H9 (cell line): ENCODE measurements around the gene SLC1A4. TPM values are rescaled to one million over a fixed set of nuclear protein-coding genes. Genes with fewer than 3 reads are reported as not detected.

ENCODE experiments used
- DNase-seq: peaks from one replicate; pipeline ENCODE4 v3.0.0-alpha.2; 2017
- H2AFZ ChIP-seq: one replicate; pipeline ENCODE4 v1.6.1; 2013; ENCODE audit warnings: mild to moderate bottlenecking, low read length, control low read depth, moderate library complexity
- H2AK5ac ChIP-seq: 2 replicates; pipeline ENCODE4 v1.6.1; 2013; ENCODE audit warnings: low read length, control low read depth, mixed read lengths; ENCODE audit not compliant: insufficient read length
- H2BK120ac ChIP-seq: one replicate; pipeline ENCODE4 v1.6.1; 2013; ENCODE audit warnings: low read depth, mild to moderate bottlenecking, low read length, control low read depth, inconsistent platforms; ENCODE audit not compliant: poor library complexity, severe bottlenecking
- H2BK12ac ChIP-seq: 2 replicates; pipeline ENCODE4 v1.6.1; 2013; ENCODE audit warnings: low read length, control low read depth, mixed read lengths, low read depth; ENCODE audit not compliant: insufficient read length
- H2BK15ac ChIP-seq: 2 replicates; pipeline ENCODE4 v1.6.1; 2013; ENCODE audit warnings: low read depth, low read length, control low read depth
- H2BK20ac ChIP-seq: one replicate; pipeline ENCODE4 v1.6.1; 2013; ENCODE audit warnings: low read depth, mild to moderate bottlenecking, low read length, control low read depth, inconsistent platforms; ENCODE audit not compliant: poor library complexity, severe bottlenecking
- H2BK5ac ChIP-seq: 2 replicates; pipeline ENCODE4 v1.6.1; 2013; ENCODE audit warnings: low read length, control low read depth, mixed read lengths; ENCODE audit not compliant: insufficient read length
- H3K14ac ChIP-seq: 2 replicates; pipeline ENCODE4 v1.6.1; 2013; ENCODE audit warnings: low read length, control low read depth; ENCODE audit not compliant: insufficient read depth
- H3K18ac ChIP-seq: 2 replicates; pipeline ENCODE4 v1.6.1; 2013; ENCODE audit warnings: low read depth, mild to moderate bottlenecking, mixed read lengths, low read length, control low read depth; ENCODE audit not compliant: insufficient read length
- H3K23ac ChIP-seq: 2 replicates; pipeline ENCODE4 v1.6.1; 2013; ENCODE audit warnings: low read length, control low read depth, mixed read lengths, low read depth; ENCODE audit not compliant: insufficient read length
- H3K23me2 ChIP-seq: 2 replicates; pipeline ENCODE4 v1.6.1; 2013; ENCODE audit warnings: low read depth, mild to moderate bottlenecking, mixed read lengths, low read length, control low read depth; ENCODE audit not compliant: insufficient read length, poor library complexity, severe bottlenecking
- H3K27ac ChIP-seq: 2 replicates; pipeline ENCODE4 v1.5.1; 2013; ENCODE audit warnings: low read length, control low read depth, mixed read lengths, low read depth; ENCODE audit not compliant: insufficient read length
- H3K27me3 ChIP-seq: 2 replicates; pipeline ENCODE4 v1.6.1; 2013; ENCODE audit warnings: low read length, control low read depth, inconsistent platforms; ENCODE audit not compliant: insufficient read depth
- H3K4ac ChIP-seq: 2 replicates; pipeline ENCODE4 v1.6.1; 2013; ENCODE audit warnings: low read depth, mild to moderate bottlenecking, control low read depth, inconsistent platforms, low read length, moderate library complexity
- H3K4me1 ChIP-seq: 2 replicates; pipeline ENCODE4 v1.6.1; 2013; ENCODE audit warnings: low read length, control low read depth, inconsistent platforms; ENCODE audit not compliant: insufficient read depth
- H3K4me2 ChIP-seq: 2 replicates; pipeline ENCODE4 v1.6.1; 2013; ENCODE audit warnings: low read length, control low read depth, mixed read lengths; ENCODE audit not compliant: insufficient read length, insufficient read depth
- H3K56ac ChIP-seq: 2 replicates; pipeline ENCODE4 v1.6.1; 2013; ENCODE audit warnings: low read depth, mild to moderate bottlenecking, mixed read lengths, low read length, control low read depth; ENCODE audit not compliant: insufficient read length
- H3K79me1 ChIP-seq: 2 replicates; pipeline ENCODE4 v1.6.1; 2013; ENCODE audit warnings: low read depth, mild to moderate bottlenecking, moderate library complexity, low read length, control low read depth, inconsistent platforms; ENCODE audit not compliant: insufficient read depth, poor library complexity, severe bottlenecking
- H3K79me2 ChIP-seq: 2 replicates; pipeline ENCODE4 v1.6.1; 2013; ENCODE audit warnings: low read length, control low read depth, inconsistent platforms; ENCODE audit not compliant: insufficient read depth
- H3K9ac ChIP-seq: 2 replicates; pipeline ENCODE4 v1.6.1; 2013; ENCODE audit warnings: low read length, control low read depth, mixed read lengths; ENCODE audit not compliant: insufficient read length; ENCODE audit errors: extremely low read depth
- H3K9me3 ChIP-seq: one replicate; pipeline ENCODE4 v1.6.1; 2013; ENCODE audit warnings: low read depth, low read length, inconsistent platforms; ENCODE audit not compliant: control insufficient read depth
- H3T11ph ChIP-seq: one replicate; pipeline ENCODE4 v1.6.1; 2013; ENCODE audit warnings: mild to moderate bottlenecking, low read length, control low read depth, inconsistent platforms
- H4K20me1 ChIP-seq: one replicate; pipeline ENCODE4 v1.6.1; 2013; ENCODE audit not compliant: control insufficient read depth, insufficient read length, insufficient read depth
- H4K5ac ChIP-seq: 2 replicates; pipeline ENCODE4 v1.6.1; 2013; ENCODE audit warnings: low read depth, mild to moderate bottlenecking, mixed read lengths, low read length, control low read depth; ENCODE audit not compliant: insufficient read length
- H4K8ac ChIP-seq: replicated peaks from 2 replicates; pipeline ENCODE4 v1.6.1; 2013; ENCODE audit warnings: low read length, control low read depth, mixed read lengths, low read depth; ENCODE audit not compliant: insufficient read length
- H4K91ac ChIP-seq: 2 replicates; pipeline ENCODE4 v1.6.1; 2013; ENCODE audit warnings: low read depth, mild to moderate bottlenecking, moderate library complexity, mixed read lengths, low read length, control low read depth; ENCODE audit not compliant: insufficient read length
- H3K27ac Mint-ChIP-seq, 3 experiments: 2 replicates in 2 of 3; 3 replicates in 1 of 3; pipeline ENCODE4 v1.8.0; 2020 to 2021; ENCODE audit warnings: mixed read lengths in 3 of 3, mild to moderate bottlenecking in 1 of 3, moderate library complexity in 1 of 3
- H3K27me3 Mint-ChIP-seq: 2 replicates; pipeline ENCODE4 v1.8.0; 2021; ENCODE audit warnings: low read depth, mild to moderate bottlenecking, moderate library complexity, mixed read lengths
- H3K36me3 Mint-ChIP-seq, 3 experiments: 2 replicates in 2 of 3; 3 replicates in 1 of 3; pipeline ENCODE4 v1.8.0; 2020 to 2021; ENCODE audit warnings: low read depth in 3 of 3, mixed read lengths in 3 of 3; ENCODE audit not compliant: insufficient read depth in 1 of 3
- H3K4me1 Mint-ChIP-seq, 2 experiments: 2 replicates each; pipeline ENCODE4 v1.8.0; 2020; ENCODE audit warnings: mixed read lengths in 2 of 2
- H3K4me3 Mint-ChIP-seq, 2 experiments: 2 replicates in 1 of 2; 3 replicates in 1 of 2; pipeline ENCODE4 v1.8.0; 2020 to 2021; ENCODE audit warnings: mild to moderate bottlenecking in 2 of 2, mixed read lengths in 2 of 2, moderate library complexity in 1 of 2
- H3K9me3 Mint-ChIP-seq, 2 experiments: 2 replicates in 1 of 2; 3 replicates in 1 of 2; pipeline ENCODE4 v1.8.0; 2020; ENCODE audit warnings: mild to moderate bottlenecking in 2 of 2, mixed read lengths in 2 of 2, moderate library complexity in 1 of 2
- WGBS: extraction: QIAGEN DNeasy Blood & Tissue Kit; methylation state at CpG from one replicate; pipeline ENCODE4 v1.1.7; 2013; ENCODE audit warnings: missing lambda C conversion rate, low lambda C conversion rate, mixed read lengths; ENCODE audit not compliant: insufficient read length; ENCODE audit errors: extremely low coverage; 5-methylcytosine and 5-hydroxymethylcytosine counted together
- total RNA-seq: library from RNA; stranded (reverse); gene quantifications from 2 replicates; pipeline ENCODE4 v1.2.1, GENCODE V29; 2021
- TF ChIP-seq, protein P1 (sequence below): fragments of 200-600 bp; sonication (generic); conservative IDR thresholded peaks from 3 replicates; pipeline ENCODE4 v1.8.0; 2021; ENCODE audit warnings: antibody characterized with exemption, mild to moderate bottlenecking

The SLC1A4 gene
- total RNA-seq, 1 experiment from 2014 or later: 1.9 TPM

GRCh38 chr2:64990876-64991275, 1.7 kb downstream of the SLC1A4 start:
- peaks cover 13% of the 10 kb centered on the region for H3K23me2 ChIP-seq
- no peak overlapping the region for H4K5ac ChIP-seq
- no peak overlapping the region for H2BK12ac ChIP-seq
- H3K14ac ChIP-seq: no peak overlapping the region
- no peak overlapping the region for H3T11ph ChIP-seq
- H3K27ac Mint-ChIP-seq: no peak overlapping the region
- no peak overlapping the region for H3K9ac ChIP-seq
- H2BK20ac ChIP-seq: no peak overlapping the region
- peaks cover 0 to 2% (median 0%) of the 10 kb centered on the region in 3 experiments; a peak in 3 of 7 replicates for H3K36me3 Mint-ChIP-seq
- H3K9me3 Mint-ChIP-seq: no peaks in the 10 kb centered on the region; a peak in 1 of 5 replicates
- H3K18ac ChIP-seq: no peak overlapping the region
- H3K27me3 ChIP-seq: peaks cover 26% of the 10 kb centered on the region; the same call in 1 of the 2 replicates
- no peak overlapping the region for H4K91ac ChIP-seq
- H3K4me1 ChIP-seq: no peaks in the 10 kb centered on the region
- no peak overlapping the region for H3K56ac ChIP-seq
- no peak overlapping the region for H3K4ac ChIP-seq
- peaks cover 16 to 20% of the 10 kb centered on the region in 2 experiments for H3K4me1 Mint-ChIP-seq
- peaks cover 72% of the 10 kb centered on the region for H3K27me3 Mint-ChIP-seq
- no peaks in the 10 kb centered on the region for H3K79me1 ChIP-seq
- H3K4me2 ChIP-seq: peak overlapping the region; percentile 53
- DNase-seq: no peak
- H2BK5ac ChIP-seq: no peak overlapping the region
- TF ChIP-seq, protein P1, sequence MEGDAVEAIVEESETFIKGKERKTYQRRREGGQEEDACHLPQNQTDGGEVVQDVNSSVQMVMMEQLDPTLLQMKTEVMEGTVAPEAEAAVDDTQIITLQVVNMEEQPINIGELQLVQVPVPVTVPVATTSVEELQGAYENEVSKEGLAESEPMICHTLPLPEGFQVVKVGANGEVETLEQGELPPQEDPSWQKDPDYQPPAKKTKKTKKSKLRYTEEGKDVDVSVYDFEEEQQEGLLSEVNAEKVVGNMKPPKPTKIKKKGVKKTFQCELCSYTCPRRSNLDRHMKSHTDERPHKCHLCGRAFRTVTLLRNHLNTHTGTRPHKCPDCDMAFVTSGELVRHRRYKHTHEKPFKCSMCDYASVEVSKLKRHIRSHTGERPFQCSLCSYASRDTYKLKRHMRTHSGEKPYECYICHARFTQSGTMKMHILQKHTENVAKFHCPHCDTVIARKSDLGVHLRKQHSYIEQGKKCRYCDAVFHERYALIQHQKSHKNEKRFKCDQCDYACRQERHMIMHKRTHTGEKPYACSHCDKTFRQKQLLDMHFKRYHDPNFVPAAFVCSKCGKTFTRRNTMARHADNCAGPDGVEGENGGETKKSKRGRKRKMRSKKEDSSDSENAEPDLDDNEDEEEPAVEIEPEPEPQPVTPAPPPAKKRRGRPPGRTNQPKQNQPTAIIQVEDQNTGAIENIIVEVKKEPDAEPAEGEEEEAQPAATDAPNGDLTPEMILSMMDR: no peak
- WGBS: no CpG with 5 or more reads among the region's 1 CpG
- no peak overlapping the region for H2AFZ ChIP-seq
- no peak overlapping the region for H2BK15ac ChIP-seq
- H4K20me1 ChIP-seq: no peaks in the 10 kb centered on the region
- no peak overlapping the region for H3K23ac ChIP-seq
- H3K27ac ChIP-seq: no peak overlapping the region
- no peak overlapping the region for H3K4me3 Mint-ChIP-seq
- no peak overlapping the region for H4K8ac ChIP-seq
- no peaks in the 10 kb centered on the region for H3K79me2 ChIP-seq
- no peak overlapping the region for H2BK120ac ChIP-seq
- H3K9me3 ChIP-seq: no peaks in the 10 kb centered on the region
- no peak overlapping the region for H2AK5ac ChIP-seq
